ENCODE results near the gene ZNF823. TPM values are rescaled to one million over a fixed set of nuclear protein-coding genes. Genes with fewer than 3 reads are reported as not detected.

ZNF823 gene
- total RNA-seq, 8 experiments from 2014 or later, result 4.7 to 13.8 (median 8.2) TPM

Other genes with a start within 250 kb of the ZNF823 start
- gene ZNF653, start 233.1 kb downstream of the ZNF823 start, total RNA-seq, result 10 to 100 TPM in 3 of 8 experiments, 1 to 10 TPM in 5; 2.5 to 12.8 (median 8.4) TPM
- gene ECSIT, start 209.8 kb downstream of the ZNF823 start, total RNA-seq, result 10 to 100 TPM; 20.9 to 56.9 (median 47.6) TPM
- gene CNN1, start 200.1 kb downstream of the ZNF823 start, total RNA-seq, result 10 to 100 TPM in 1 of 8 experiments, 1 to 10 TPM in 6, under 1 TPM in 1; 0.55 to 11.5 (median 1.6) TPM
- gene ELOF1, start 179.7 kb downstream of the ZNF823 start, total RNA-seq, result 10 to 100 TPM; 48.1 to 93.5 (median 58.2) TPM
- 10 to 100 TPM in 1 of 8 experiments, 1 to 10 TPM in 5, under 1 TPM in 2; 0.29 to 10.1 (median 2.4) TPM for gene ACP5, start 161.3 kb downstream of the ZNF823 start, total RNA-seq
- 10 to 100 TPM in 7 of 8 experiments, 1 to 10 TPM in 1; 6.8 to 55.7 (median 42.5) TPM for gene ZNF627, start 141.5 kb downstream of the ZNF823 start, total RNA-seq
- 10 to 100 TPM in 5 of 8 experiments, 1 to 10 TPM in 3; 3.8 to 80.3 (median 21.5) TPM for gene ZNF441, start 28.1 kb upstream of the ZNF823 start, total RNA-seq
- gene ZNF491, start 59.6 kb upstream of the ZNF823 start, total RNA-seq, result 1 to 10 TPM in 6 of 8 experiments, under 1 TPM in 2; 0.87 to 8.6 (median 5.7) TPM
- 10 to 100 TPM in 7 of 8 experiments, 1 to 10 TPM in 1; 7.2 to 20.1 (median 15.9) TPM for gene ZNF440, start 75.3 kb upstream of the ZNF823 start, total RNA-seq
- 10 to 100 TPM in 4 of 8 experiments, 1 to 10 TPM in 4; 1.7 to 19.2 (median 11.0) TPM for gene ZNF439, start 109.8 kb upstream of the ZNF823 start, total RNA-seq
- gene ZNF69, start 148.8 kb upstream of the ZNF823 start, total RNA-seq, result 10 to 100 TPM in 3 of 8 experiments, 1 to 10 TPM in 5; 2.3 to 13.7 (median 8.5) TPM
- gene ZNF700, start 186.2 kb upstream of the ZNF823 start, total RNA-seq, result 10 to 100 TPM in 7 of 8 experiments, 1 to 10 TPM in 1; 4.3 to 22.7 (median 15.2) TPM
- 1 to 10 TPM in 7 of 8 experiments, under 1 TPM in 1; 0.99 to 9.6 (median 6.7) TPM for gene ZNF763, start 226.1 kb upstream of the ZNF823 start, total RNA-seq